ENCODE data around the gene CTDSPL.

The CTDSPL gene

DNA sequence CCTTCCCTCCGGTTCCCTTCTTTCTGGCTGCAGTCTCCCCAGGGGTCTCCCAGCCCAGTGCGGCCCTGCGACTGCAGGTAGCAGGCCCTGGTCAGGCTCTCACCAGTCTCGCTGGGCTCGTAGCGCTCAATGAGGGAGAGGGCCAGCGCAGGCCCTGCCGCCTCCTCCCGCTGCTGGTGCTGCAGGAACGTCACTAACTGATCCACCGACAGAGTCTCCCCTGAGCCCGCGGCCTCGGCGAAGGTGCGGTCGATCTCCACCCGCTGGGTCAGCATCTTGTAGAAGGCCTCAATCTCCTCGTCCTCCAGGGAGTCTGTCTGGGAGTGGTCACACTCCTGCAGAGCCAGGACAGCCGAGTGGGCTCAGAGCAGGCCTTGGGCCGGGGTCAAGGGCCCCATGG is 149.4 kb downstream of the CTDSPL start:
- H3K9ac ChIP-seq (ENCODE audit: low read depth, low read length), result no peak overlapping the region
- H3K9me3 ChIP-seq (ENCODE audit: insufficient read depth, low read depth, low read length), result no peaks in the 10 kb centered on the region
- H3K4me3 ChIP-seq (ENCODE audit: low read length), result no peak overlapping the region
- H3K27ac ChIP-seq (ENCODE audit: low read length), result no peak overlapping the region
- peaks cover 9% of the 10 kb centered on the region; the same call in 1 of the 2 replicates for H3K36me3 ChIP-seq (ENCODE audit: insufficient read depth, low read depth, low read length)
- no peaks in the 10 kb centered on the region for H3K27me3 ChIP-seq (ENCODE audit: insufficient read depth, low read length)
- H3K4me1 ChIP-seq (ENCODE audit: insufficient read depth, low read length), result no peaks in the 10 kb centered on the region

DNA sequence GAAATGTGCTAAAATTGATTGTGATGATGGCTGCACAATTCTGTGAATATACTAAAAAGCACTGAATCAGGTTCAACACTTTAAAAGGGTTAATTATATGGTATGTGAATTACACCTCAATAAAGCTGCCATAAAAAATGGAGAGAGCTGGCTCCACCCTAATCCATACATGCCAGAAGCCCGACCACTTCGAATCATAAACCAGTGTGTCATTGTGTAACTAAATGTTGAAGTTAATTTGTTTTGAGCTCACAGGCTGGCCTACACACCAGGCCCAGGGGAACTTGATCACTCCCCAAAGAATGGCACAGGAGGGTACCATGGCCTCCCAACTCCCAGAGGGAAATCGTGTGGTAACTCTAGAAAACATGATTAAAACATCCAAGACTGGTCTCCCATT is 153.8 kb downstream of the CTDSPL start:
- Histone ChIP-seq H3K9ac (ENCODE audit: low read depth, low read length) (no peak overlapping the region), H3K4me1 (ENCODE audit: insufficient read depth, low read length) (no peaks in the 10 kb centered on the region), H3K27me3 (ENCODE audit: insufficient read depth, low read length) (no peaks in the 10 kb centered on the region), H3K9me3 (ENCODE audit: insufficient read depth, low read depth, low read length) (no peaks in the 10 kb centered on the region), H3K36me3 (ENCODE audit: insufficient read depth, low read depth, low read length) (peaks cover 9% of the 10 kb centered on the region; the same call in 1 of the 2 replicates), H3K4me3 (ENCODE audit: low read length) (no peak overlapping the region), H3K27ac (ENCODE audit: low read length) (no peak overlapping the region)

DNA sequence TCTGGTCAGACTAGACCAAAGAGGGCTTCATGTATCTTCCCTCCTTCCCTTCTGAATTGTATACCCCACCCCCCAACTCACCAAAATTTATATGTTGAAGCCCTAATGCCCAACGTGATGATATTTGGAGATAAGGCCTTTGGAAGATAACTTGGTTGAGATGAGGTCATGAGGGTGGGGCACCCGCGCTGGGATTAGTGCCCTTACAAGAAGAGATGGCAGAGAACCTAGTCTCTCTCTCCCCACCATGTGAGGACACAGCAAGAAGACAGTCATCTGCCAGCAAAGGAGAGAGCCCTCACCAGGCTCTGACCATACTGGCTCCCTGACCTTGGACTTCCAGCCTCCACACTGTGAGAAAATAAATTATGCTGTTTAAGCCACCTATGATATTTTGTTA is 154.3 kb downstream of the CTDSPL start:
- Histone ChIP-seq H3K9me3 (ENCODE audit: insufficient read depth, low read depth, low read length) (no peaks in the 10 kb centered on the region), H3K27ac (ENCODE audit: low read length) (no peak overlapping the region), H3K27me3 (ENCODE audit: insufficient read depth, low read length) (no peaks in the 10 kb centered on the region), H3K4me1 (ENCODE audit: insufficient read depth, low read length) (no peaks in the 10 kb centered on the region), H3K36me3 (ENCODE audit: insufficient read depth, low read depth, low read length) (peaks cover 9% of the 10 kb centered on the region; the same call in 1 of the 2 replicates), H3K4me3 (ENCODE audit: low read length) (no peak overlapping the region), H3K9ac (ENCODE audit: low read depth, low read length) (no peak overlapping the region)

DNA sequence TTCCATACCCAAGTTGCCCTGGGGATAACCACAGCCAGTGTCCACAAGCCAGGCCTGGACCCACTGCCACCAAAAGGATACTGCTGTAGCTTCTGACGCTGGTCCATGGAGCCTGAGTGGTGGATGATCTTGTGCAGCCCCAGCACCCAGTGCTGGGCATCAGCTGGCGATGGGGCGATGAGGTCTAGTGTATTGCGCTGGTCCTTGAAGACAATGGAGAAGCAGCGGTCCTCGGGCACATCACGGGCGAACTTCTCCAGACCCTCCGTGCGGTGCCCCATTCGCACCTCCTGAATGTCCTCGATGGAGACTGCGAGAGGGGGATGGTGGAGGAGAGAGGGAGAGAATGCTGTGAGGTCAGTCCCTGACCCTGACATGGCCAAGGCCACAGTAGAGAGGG is 154.7 kb downstream of the CTDSPL start:
- H3K9me3 ChIP-seq (ENCODE audit: insufficient read depth, low read depth, low read length), result no peaks in the 10 kb centered on the region
- no peak overlapping the region for H3K4me3 ChIP-seq (ENCODE audit: low read length)
- H3K36me3 ChIP-seq (ENCODE audit: insufficient read depth, low read depth, low read length), result peaks cover 9% of the 10 kb centered on the region; the same call in 1 of the 2 replicates
- no peak overlapping the region for H3K27ac ChIP-seq (ENCODE audit: low read length)
- no peaks in the 10 kb centered on the region for H3K4me1 ChIP-seq (ENCODE audit: insufficient read depth, low read length)
- H3K27me3 ChIP-seq (ENCODE audit: insufficient read depth, low read length), result no peaks in the 10 kb centered on the region
- H3K9ac ChIP-seq (ENCODE audit: low read depth, low read length), result no peak overlapping the region

DNA sequence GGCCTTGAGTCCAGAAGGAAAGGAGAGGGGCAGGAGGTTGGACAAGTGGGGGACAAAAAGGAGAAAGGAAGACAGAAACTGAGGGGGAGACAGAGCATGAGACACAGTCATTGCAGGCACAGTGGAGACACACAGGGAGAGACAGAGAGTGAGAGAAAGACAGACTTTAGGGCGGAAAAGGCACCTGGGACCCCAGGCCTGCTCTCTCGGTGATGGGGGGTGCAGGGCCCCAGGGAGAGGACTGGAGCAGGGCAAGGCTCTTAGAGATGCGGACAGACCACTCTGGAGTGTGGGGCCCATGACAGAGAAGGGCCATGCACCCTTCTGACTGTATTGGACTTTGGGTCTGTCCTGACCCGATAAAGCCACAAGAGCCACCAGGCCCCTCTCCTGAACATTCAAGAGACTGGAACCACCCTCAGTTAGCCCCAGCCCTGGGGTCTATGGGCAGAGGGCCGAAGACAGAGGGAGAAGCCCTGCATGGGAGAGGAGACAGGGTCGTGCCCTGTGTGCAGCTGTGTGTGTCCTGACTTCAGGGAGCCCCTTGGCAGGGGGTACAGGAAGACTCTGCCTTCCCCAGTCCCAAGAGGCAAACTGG is 155.3 kb downstream of the CTDSPL start:
- no peak overlapping the region for H3K9ac ChIP-seq (ENCODE audit: low read depth, low read length)
- no peak overlapping the region for H3K4me3 ChIP-seq (ENCODE audit: low read length)
- no peaks in the 10 kb centered on the region for H3K4me1 ChIP-seq (ENCODE audit: insufficient read depth, low read length)
- no peak overlapping the region for H3K27ac ChIP-seq (ENCODE audit: low read length)
- peaks cover 9% of the 10 kb centered on the region; the same call in 1 of the 2 replicates for H3K36me3 ChIP-seq (ENCODE audit: insufficient read depth, low read depth, low read length)
- no peaks in the 10 kb centered on the region for H3K27me3 ChIP-seq (ENCODE audit: insufficient read depth, low read length)
- no peaks in the 10 kb centered on the region for H3K9me3 ChIP-seq (ENCODE audit: insufficient read depth, low read depth, low read length)

DNA sequence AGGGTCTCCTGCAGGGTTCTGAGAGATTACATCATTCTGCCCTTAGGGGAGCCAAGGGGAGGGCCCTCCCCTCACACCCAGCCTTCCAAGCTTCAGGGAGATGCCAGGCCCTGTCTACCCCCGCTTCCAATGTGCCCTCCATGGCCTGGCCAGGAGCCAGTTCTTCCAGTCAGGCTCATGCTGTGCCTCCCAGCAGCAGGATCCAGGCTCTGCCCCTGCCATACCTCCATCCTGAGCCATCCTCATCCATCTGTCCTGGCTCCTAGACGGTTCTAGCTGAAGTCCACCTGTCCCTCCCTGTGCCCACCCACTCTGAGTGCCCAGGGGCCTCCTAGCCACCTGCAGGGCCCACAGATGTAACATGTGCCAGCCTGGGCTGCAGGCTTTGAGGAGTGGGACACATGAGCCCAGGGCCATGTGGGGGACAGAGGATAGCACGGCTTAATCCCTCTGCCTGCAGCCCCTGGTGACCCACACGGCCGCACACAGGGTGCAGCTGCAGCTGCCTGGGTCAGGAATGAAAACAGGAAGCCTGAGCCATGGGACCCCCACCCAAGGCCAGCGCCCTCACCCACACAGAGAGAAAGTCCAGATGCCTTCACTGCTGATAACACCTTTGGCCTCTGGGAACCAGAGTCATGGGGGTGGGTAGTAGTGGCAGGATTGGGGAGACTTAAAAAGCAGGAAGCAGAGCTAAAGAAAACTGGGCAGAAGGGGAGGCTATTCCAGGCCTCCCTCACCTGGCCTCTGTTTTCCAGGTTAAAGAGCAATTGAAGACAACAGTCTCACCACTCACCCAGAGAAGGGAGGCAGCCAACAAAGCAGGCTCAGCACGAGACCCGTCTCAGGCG is 156.0 kb downstream of the CTDSPL start:
- H3K27ac ChIP-seq (ENCODE audit: low read length), result no peak overlapping the region
- H3K4me1 ChIP-seq (ENCODE audit: insufficient read depth, low read length), result no peaks in the 10 kb centered on the region
- H3K9me3 ChIP-seq (ENCODE audit: insufficient read depth, low read depth, low read length), result no peaks in the 10 kb centered on the region
- no peaks in the 10 kb centered on the region for H3K27me3 ChIP-seq (ENCODE audit: insufficient read depth, low read length)
- no peak overlapping the region for H3K4me3 ChIP-seq (ENCODE audit: low read length)
- peaks cover 9% of the 10 kb centered on the region; the same call in 1 of the 2 replicates for H3K36me3 ChIP-seq (ENCODE audit: insufficient read depth, low read depth, low read length)
- H3K9ac ChIP-seq (ENCODE audit: low read depth, low read length), result no peak overlapping the region

DNA sequence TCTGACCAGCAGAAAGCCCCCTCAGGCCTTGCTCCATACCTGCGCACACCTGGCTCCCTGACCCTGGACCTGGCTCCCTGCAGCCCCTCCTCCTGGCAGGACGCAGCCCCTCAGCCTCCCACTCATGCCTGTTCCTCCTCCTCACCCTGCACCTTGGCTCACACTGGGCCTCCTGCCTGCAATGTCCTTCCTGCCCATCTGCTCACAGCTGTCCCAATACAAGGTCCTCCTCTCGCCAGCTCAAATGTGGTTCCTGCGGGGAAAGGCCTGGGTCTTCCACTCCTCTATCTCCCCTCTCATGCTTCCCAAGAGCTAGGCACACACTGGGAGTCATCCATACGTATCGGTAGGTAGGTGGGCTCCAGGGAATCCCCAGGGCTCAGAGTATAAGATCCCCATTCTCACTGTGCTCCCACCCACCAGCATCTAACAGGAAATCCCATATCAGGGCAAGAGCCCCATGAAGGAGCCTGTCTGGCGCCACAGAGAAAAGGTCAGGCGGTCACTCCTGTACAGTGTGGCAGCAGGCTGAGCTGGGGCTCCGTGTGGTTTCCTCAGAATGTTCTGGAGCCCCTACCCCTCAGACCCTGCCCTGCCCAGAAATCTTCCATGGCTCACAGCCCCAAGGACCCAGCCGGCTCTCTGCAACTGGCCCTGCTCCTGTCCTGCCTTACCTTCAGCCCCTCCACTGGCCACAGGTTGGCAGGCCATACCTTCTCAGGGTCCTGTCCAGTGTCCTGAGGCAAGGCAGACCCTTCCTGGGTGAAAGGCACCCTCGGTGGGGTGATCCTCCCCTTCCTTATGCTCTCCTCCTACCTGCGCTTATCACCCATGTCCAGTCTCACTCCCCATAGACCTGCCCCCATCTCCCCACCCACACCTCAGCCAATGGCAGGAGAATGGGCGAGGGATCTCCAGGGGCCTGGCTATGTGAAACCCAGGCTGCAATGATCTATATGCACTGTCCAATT is 156.9 kb downstream of the CTDSPL start:
- Histone ChIP-seq H3K9ac (ENCODE audit: low read depth, low read length) (no peak overlapping the region), H3K36me3 (ENCODE audit: insufficient read depth, low read depth, low read length) (peaks cover 9% of the 10 kb centered on the region; the same call in 1 of the 2 replicates), H3K27ac (ENCODE audit: low read length) (no peak overlapping the region), H3K9me3 (ENCODE audit: insufficient read depth, low read depth, low read length) (no peaks in the 10 kb centered on the region), H3K27me3 (ENCODE audit: insufficient read depth, low read length) (peaks cover 4% of the 10 kb centered on the region), H3K4me3 (ENCODE audit: low read length) (no peak overlapping the region), H3K4me1 (ENCODE audit: insufficient read depth, low read length) (no peaks in the 10 kb centered on the region)

DNA sequence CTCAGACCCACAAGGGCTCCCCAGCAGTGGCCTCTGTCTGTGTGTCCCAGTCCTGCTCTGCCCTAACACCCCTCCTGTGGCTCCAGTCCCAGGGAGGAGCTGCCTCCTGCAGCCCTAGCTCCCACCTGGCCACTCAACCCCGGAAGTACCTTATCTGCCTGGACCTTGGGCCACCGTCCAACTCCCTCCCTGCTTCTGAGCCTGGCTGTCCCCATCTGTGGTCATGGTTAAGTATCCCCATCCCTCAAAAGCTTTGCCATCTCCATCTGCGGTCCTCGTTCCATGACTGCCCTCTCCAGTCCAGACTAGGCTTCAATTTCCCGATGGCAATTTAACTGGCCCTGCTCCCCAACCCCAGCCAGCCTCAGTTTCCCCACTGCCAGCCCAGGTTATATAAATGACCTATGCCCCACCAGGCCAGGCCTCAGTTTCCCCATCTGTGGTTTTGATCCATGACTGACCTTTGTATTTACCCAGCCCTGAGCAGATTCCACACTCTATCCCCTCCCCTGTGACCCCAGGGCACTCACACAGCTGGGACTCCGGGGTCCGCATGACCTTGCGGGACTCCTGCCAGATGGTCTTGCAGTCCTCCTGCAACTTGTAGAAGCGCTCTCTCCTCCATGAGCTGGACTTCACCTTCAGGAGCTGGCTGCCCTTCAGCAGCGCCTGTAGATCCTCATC is 158.1 kb downstream of the CTDSPL start:
- Histone ChIP-seq H3K4me1 (ENCODE audit: insufficient read depth, low read length) (no peaks in the 10 kb centered on the region), H3K27ac (ENCODE audit: low read length) (no peak overlapping the region), H3K36me3 (ENCODE audit: insufficient read depth, low read depth, low read length) (peaks cover 9% of the 10 kb centered on the region; the same call in 1 of the 2 replicates), H3K4me3 (ENCODE audit: low read length) (no peak overlapping the region), H3K9ac (ENCODE audit: low read depth, low read length) (no peak overlapping the region), H3K27me3 (ENCODE audit: insufficient read depth, low read length) (peaks cover 10% of the 10 kb centered on the region), H3K9me3 (ENCODE audit: insufficient read depth, low read depth, low read length) (no peaks in the 10 kb centered on the region)

DNA sequence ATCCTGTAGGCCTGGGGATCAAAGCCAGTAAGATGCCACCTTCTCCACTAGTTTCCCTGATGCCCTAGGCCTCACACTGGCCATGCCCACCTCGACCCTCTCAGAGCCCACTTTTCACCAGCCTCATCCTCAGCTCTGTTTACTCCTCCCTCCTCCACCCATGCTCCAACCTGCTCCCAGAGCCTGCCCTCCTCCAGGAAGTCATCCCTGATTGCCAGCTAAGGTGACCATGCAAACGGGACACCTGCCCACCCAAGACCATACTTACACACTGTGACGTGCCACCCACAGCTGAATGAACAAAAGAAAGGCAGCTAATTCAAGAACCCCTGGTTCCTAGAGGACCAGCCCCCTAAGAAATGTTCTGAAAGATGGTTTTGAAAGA is 158.7 kb downstream of the CTDSPL start:
- Histone ChIP-seq H3K4me1 (ENCODE audit: insufficient read depth, low read length) (no peaks in the 10 kb centered on the region; the same call in 1 of the 2 replicates), H3K36me3 (ENCODE audit: insufficient read depth, low read depth, low read length) (peaks cover 9% of the 10 kb centered on the region; the same call in 1 of the 2 replicates), H3K9me3 (ENCODE audit: insufficient read depth, low read depth, low read length) (no peaks in the 10 kb centered on the region), H3K4me3 (ENCODE audit: low read length) (no peak overlapping the region), H3K27me3 (ENCODE audit: insufficient read depth, low read length) (peaks cover 11% of the 10 kb centered on the region), H3K27ac (ENCODE audit: low read length) (no peak overlapping the region), H3K9ac (ENCODE audit: low read depth, low read length) (no peak overlapping the region)

DNA sequence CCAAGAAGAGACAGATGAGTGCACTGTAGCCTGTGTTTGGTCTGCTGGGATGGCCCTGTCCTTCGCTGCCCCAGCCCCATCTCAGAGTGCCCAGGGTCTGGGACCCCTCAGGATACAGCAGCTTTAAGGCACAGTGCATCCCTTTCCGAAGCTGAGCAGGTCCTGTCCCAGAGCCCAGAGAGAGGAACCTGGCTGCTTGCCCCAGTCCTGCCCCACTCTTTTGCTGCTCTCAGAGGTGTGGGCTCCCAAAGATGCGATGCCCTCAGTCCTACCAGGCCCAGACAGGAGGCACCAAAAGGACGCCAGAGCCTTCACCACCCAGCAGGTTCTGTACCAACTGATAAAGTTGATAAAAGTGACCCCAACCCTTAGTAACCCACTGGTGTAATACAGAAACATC is 159.5 kb downstream of the CTDSPL start:
- Histone ChIP-seq H3K27me3 (ENCODE audit: insufficient read depth, low read length) (peaks cover 19% of the 10 kb centered on the region), H3K4me3 (ENCODE audit: low read length) (no peak overlapping the region), H3K4me1 (ENCODE audit: insufficient read depth, low read length) (peaks cover 3% of the 10 kb centered on the region; the same call in 1 of the 2 replicates), H3K9me3 (ENCODE audit: insufficient read depth, low read depth, low read length) (no peaks in the 10 kb centered on the region), H3K9ac (ENCODE audit: low read depth, low read length) (no peak overlapping the region), H3K36me3 (ENCODE audit: insufficient read depth, low read depth, low read length) (peaks cover 4% of the 10 kb centered on the region; the same call in 1 of the 2 replicates), H3K27ac (ENCODE audit: low read length) (no peak overlapping the region)

DNA sequence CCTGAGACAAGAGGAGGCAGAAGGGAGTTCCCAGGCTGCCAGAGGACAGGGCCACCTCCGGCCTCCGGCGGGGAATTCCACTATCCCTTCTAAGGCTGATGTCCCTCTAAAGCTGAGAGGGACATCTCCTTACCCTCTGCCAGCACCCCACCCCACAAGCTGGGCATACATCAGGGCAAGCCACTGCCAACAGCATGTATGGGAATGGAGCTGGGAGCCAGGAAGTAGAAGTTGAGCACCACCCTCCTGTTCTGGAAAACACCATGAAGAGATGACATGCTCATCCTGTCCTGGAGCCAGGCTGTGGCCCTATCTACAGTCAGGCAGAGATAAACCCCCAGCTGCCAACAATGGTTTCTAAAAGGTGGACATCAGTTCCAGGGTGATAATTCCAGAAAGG is 160.6 kb downstream of the CTDSPL start:
- Histone ChIP-seq H3K4me1 (ENCODE audit: insufficient read depth, low read length) (peaks cover 3% of the 10 kb centered on the region; the same call in 1 of the 2 replicates), H3K27ac (ENCODE audit: low read length) (no peak overlapping the region), H3K27me3 (ENCODE audit: insufficient read depth, low read length) (peaks cover 30% of the 10 kb centered on the region), H3K9me3 (ENCODE audit: insufficient read depth, low read depth, low read length) (no peaks in the 10 kb centered on the region), H3K4me3 (ENCODE audit: low read length) (no peak overlapping the region), H3K36me3 (ENCODE audit: insufficient read depth, low read depth, low read length) (no peaks in the 10 kb centered on the region), H3K9ac (ENCODE audit: low read depth, low read length) (no peak overlapping the region)
